ENCODE measurements around the gene SPACA9.

GRCh38 chr9:132885720-132886333 is 7.1 kb downstream of the SPACA9 start:
- TF ChIP-seq, protein P1, sequence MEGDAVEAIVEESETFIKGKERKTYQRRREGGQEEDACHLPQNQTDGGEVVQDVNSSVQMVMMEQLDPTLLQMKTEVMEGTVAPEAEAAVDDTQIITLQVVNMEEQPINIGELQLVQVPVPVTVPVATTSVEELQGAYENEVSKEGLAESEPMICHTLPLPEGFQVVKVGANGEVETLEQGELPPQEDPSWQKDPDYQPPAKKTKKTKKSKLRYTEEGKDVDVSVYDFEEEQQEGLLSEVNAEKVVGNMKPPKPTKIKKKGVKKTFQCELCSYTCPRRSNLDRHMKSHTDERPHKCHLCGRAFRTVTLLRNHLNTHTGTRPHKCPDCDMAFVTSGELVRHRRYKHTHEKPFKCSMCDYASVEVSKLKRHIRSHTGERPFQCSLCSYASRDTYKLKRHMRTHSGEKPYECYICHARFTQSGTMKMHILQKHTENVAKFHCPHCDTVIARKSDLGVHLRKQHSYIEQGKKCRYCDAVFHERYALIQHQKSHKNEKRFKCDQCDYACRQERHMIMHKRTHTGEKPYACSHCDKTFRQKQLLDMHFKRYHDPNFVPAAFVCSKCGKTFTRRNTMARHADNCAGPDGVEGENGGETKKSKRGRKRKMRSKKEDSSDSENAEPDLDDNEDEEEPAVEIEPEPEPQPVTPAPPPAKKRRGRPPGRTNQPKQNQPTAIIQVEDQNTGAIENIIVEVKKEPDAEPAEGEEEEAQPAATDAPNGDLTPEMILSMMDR (IDR thresholded peaks at IDR 0.05 in 2 of 3, conservative IDR thresholded peaks at IDR 0.05 in 1 of 3; ENCODE audit: control insufficient read depth in 2 of 3, extremely low read depth in 1 of 3, insufficient read depth in 1 of 3, low read depth in 3 of 3, low read length in 3 of 3): no peak
- TF ChIP-seq ZZZ3 (IDR thresholded peaks at IDR 0.05; ENCODE audit: control insufficient read depth, insufficient read length, low read depth): no peak
- TF ChIP-seq MTA3 (IDR thresholded peaks at IDR 0.05; ENCODE audit: borderline replicate concordance, low read length): no peak
- no peak for TF ChIP-seq GABPA (IDR thresholded peaks at IDR 0.05; ENCODE audit: low read depth)
- TF ChIP-seq HCFC1 (IDR thresholded peaks at IDR 0.05; ENCODE audit: low read length): no peak
- no peak for TF ChIP-seq POLR2AphosphoS5 (IDR thresholded peaks at IDR 0.05; ENCODE audit: low read length)
- TF ChIP-seq USF1 (IDR thresholded peaks at IDR 0.05; ENCODE audit: borderline replicate concordance, extremely low read length, insufficient read depth, low read depth, low read length): no peak
- TF ChIP-seq HDAC6 (IDR thresholded peaks at IDR 0.05; ENCODE audit: unreplicated experiment): no peak
- TF ChIP-seq POLR2A (IDR thresholded peaks at IDR 0.05; ENCODE audit: low read depth, low read length): no peak
- no peak for TF ChIP-seq SMAD1 (IDR thresholded peaks at IDR 0.05; ENCODE audit: low read depth, partially characterized antibody)
- TF ChIP-seq SP1 (IDR thresholded peaks at IDR 0.05; ENCODE audit: low read depth, low read length): no peak
- TF ChIP-seq ASH2L (IDR thresholded peaks at IDR 0.05; ENCODE audit: borderline replicate concordance, low read depth): no peak
- no peak for TF ChIP-seq MAX (IDR thresholded peaks at IDR 0.05; ENCODE audit: low read depth, low read length)
- TF ChIP-seq, protein P2, sequence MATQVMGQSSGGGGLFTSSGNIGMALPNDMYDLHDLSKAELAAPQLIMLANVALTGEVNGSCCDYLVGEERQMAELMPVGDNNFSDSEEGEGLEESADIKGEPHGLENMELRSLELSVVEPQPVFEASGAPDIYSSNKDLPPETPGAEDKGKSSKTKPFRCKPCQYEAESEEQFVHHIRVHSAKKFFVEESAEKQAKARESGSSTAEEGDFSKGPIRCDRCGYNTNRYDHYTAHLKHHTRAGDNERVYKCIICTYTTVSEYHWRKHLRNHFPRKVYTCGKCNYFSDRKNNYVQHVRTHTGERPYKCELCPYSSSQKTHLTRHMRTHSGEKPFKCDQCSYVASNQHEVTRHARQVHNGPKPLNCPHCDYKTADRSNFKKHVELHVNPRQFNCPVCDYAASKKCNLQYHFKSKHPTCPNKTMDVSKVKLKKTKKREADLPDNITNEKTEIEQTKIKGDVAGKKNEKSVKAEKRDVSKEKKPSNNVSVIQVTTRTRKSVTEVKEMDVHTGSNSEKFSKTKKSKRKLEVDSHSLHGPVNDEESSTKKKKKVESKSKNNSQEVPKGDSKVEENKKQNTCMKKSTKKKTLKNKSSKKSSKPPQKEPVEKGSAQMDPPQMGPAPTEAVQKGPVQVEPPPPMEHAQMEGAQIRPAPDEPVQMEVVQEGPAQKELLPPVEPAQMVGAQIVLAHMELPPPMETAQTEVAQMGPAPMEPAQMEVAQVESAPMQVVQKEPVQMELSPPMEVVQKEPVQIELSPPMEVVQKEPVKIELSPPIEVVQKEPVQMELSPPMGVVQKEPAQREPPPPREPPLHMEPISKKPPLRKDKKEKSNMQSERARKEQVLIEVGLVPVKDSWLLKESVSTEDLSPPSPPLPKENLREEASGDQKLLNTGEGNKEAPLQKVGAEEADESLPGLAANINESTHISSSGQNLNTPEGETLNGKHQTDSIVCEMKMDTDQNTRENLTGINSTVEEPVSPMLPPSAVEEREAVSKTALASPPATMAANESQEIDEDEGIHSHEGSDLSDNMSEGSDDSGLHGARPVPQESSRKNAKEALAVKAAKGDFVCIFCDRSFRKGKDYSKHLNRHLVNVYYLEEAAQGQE (IDR thresholded peaks at IDR 0.05; ENCODE audit: low read depth, low read length): no peak

Measured in GM12878 (cell line).